Measurements from ENCODE around the gene DDX46.
A peak's percentile ranks its signal among the peaks of the same experiment; 100 is the strongest.
"Not testable (repeated sequence)": the region's sequence is repeated elsewhere in the genome, so short reads cannot be mapped to it uniquely, and the experiment has no call there.

DDX46 gene

GRCh38 chr5:134758504-134759341 is at the start of gene DDX46:
Gene DDX46 (plus strand): TSS chr5:134758779. CDS start chr5:134758939, 160 bp downstream.
- peak; percentile 94 to 95 for DNase-seq

GRCh38 chr5:134714120-134714519 is 44.5 kb upstream of the DDX46 start:
- DNase-seq = no peak

GRCh38 chr5:134714541-134714940 is 44.0 kb upstream of the DDX46 start:
- no peak for DNase-seq

GRCh38 chr5:134715466-134715865 is 43.1 kb upstream of the DDX46 start:
- DNase-seq = not testable (repeated sequence)

DNA sequence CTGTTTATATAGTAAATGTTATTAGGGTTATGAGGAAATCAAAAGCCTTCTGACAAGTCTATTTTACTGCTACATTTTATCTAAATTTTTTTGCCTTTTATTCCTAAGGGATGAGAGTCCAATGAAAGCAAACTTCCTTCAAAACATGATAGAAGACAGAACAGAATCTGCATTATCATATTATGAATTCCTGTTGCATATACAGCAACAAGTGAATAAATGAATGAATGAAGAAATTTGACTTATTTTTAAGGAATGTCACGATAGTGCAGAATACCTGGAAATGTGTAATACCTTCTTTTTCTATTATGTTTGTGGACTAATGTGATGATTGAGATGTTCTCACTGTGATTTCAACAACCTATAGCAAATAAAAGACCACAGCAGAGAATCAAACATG is 33.7 kb upstream of the DDX46 start:
- no peak for DNase-seq

- no peak for DNase-seq
Observed at GRCh38 chr5:134732819-134733218, 25.8 kb upstream of the DDX46 start.

DNA sequence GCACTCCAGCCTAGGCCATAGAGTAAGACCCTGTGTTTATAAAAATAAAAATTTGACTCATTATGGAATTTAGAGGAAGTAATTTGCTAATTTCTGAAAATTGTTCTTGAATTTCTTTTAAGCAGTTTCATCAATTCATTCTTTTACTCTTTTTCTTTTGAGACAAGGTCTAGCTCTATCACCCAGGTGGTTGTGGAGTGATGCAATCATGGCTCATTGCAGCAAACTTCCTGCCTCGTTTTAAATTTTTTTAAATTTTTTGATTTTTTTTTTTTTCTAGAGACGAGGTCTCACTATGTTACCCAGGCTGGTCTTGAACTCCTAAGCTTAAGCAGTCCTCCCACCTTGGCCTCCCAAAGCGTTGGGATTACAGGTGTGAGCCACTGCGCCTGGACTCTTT is 23.3 kb upstream of the DDX46 start:
- no peak for DNase-seq

DNA sequence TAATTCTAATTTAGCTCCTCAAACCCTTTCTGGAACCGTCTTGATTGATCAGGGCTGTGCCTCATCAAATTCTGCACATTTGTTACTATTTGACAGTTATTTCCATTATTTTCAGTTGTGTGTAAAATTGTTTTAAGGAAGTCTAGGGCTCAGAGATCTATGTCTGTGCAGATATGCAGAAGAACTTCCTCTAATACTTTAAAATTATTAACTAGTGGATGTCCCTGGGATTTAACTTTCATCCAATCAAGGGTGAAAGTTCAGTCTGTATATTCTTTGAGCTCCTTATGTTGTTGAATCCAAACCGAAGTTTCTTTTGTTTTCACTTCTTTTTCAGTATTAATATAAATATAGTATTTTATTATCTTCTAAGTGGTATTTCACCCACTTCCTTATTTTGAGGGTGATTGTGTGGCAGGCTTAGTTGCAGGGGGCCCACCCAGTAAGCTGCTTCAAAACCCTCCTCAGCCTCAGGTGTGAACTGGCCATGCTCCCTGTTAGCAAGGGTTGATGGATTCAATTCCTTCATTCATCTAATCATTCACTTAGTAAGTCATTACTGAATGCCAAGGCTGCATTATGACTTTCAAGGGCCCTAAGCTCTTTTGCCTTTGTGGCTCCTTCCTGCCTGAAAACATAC is 22.3 kb upstream of the DDX46 start:
- DNase-seq = no peak

GRCh38 chr5:134738133-134738962 is 20.2 kb upstream of the DDX46 start, which contains the start of gene CAMLG:
Gene CAMLG (plus strand): TSS chr5:134738548. CDS start chr5:134738621, 73 bp downstream.
- DNase-seq = peak; percentile 96

DNA sequence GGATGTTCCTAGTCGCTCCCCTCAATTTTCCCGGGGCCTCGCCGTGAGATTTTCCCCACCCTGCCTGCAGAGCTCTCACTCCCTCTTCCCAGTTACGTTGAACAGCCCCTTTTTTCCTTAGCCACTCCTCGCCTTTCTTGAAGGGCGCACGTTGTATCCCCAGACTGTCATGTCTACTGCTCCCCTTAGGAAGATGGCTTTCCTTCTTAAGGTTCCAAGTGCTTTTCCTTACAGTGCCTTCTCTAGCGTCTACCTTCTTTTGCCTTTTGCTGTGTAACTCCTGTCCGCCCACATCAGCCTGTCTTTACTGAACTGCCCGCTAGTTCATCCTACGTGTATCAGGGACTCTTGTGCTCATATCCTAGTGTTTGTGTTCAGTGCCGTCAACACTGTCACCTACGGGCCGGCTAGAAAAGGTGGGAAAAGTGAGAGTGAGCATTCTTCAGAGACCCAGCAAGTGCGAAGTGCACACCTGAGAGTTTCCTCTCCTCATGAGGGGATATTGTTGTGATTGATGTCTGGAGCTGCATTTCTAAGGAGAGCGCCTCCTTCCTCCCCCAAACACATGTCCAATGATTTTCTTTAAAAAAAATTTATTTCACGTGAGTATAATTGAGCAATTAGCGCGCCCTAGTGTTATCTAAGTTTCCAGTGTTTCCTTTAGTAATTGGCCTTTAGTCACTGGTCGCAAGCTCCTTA is 19.5 kb upstream of the DDX46 start:
- DNase-seq = peak in 1 of 2 donors; percentile 11

DNA sequence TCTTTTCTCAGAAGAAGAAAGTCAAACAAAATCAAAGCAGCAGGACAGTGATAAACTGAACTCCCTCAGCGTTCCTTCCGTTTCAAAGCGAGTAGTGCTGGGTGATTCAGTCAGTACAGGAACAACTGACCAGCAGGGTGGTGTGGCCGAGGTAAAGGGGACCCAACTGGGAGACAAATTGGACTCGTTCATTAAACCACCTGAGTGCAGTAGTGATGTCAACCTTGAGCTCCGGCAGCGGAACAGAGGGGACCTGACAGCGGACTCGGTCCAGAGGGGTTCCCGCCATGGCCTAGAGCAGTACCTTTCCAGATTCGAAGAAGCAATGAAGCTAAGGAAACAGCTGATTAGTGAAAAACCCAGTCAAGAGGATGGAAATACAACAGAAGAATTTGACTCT is 17.5 kb upstream of the DDX46 start:
- DNase-seq = no peak

DNA sequence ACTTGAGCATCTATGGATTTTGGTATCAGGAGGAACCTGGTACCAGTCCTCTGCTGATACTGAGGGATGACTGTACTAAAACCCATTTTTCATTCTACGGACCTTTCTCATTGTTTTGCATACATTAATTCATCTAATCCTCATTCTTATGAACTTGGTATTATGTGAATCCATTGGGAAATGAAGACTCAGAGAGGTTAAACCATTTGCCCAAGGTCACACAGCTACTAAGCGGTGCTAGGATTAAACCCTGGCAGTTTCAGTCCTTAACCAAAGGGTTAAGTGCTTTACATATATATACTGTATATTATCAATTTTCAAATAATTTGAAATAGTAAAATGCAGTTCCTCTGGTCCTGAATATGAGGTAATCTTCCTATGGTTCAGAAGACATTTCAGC is 16.4 kb upstream of the DDX46 start:
- DNase-seq = no peak

- no peak for DNase-seq
Observed at GRCh38 chr5:134749415-134749814, 9.2 kb upstream of the DDX46 start.

GRCh38 chr5:134758176-134758503 is 439 bp upstream of the DDX46 start:
- DNase-seq = no peak

- DNase-seq = not testable (repeated sequence)
Observed at GRCh38 chr5:134767528-134768291, 9.1 kb downstream of the DDX46 start.

DNA sequence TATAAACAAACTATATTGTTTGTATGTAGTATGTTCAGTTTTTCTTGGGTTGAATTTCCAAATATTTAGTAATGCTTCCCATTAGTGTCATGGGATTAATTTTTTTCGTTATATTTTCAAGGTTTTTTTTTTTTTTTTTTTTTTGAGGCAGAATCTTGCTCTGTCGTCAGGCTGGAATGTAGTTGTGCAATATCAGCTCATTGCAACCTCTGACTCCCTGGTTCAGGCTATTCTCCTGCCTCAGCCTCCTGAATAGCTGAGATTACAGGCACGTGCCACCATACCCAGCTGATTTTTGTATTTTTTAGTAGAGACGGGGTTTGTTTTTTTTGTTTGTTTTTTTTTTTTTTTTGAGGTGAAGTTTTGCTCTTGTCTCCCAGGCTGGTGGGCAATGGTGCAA is 10.6 kb downstream of the DDX46 start:
- DNase-seq = no peak

- DNase-seq = no peak
Observed at GRCh38 chr5:134772461-134773125, 14.0 kb downstream of the DDX46 start.

GRCh38 chr5:134777366-134777765 is 18.8 kb downstream of the DDX46 start:
- DNase-seq = no peak

- no peak for DNase-seq
Observed at GRCh38 chr5:134784241-134784920, 25.8 kb downstream of the DDX46 start.

DNA sequence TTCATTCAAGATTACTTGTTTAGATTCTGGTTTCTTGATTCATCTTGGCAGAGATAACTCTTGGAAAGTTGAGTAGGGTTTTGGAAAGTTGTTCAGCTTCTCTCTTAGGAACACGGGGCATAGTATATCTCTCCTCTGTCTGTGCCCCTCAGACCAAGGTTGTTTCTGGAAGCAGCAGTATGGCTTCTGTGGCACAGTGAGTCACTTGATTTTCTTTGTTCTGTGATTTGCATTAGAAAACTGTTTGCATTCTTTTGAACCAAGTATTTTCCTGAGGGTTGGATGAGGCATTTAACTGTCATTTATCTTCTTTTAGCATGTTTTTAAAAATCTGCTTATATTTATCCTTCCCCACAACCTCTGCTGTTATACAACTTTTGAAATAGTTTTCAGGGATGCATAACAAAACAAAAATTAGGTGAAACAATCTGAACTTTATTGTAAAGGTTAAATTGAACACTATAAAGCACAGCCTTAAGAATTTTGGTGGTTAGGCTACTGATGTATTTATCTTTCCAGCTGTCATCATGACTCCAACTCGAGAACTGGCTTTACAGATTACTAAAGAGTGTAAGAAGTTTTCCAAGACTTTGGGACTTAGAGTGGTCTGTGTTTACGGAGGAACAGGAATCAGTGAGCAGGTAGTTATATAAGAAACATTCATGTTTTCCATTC is 26.5 kb downstream of the DDX46 start:
- DNase-seq = no peak

Measured in stimulated activated CD4-positive, alpha-beta T cell treated with anti-CD3 and anti-CD28 coated beads, Interleukin-2, amount 100 ng/mL, for 48 hours (primary cell).